ENCODE results near the gene FSTL1. TPM values are rescaled to one million over a fixed set of nuclear protein-coding genes. Genes with fewer than 3 reads are reported as not detected.

Gene FSTL1
- total and polyA plus RNA-seq, 12 donors, result 54.4 to 346 (median 176) TPM

DNA sequence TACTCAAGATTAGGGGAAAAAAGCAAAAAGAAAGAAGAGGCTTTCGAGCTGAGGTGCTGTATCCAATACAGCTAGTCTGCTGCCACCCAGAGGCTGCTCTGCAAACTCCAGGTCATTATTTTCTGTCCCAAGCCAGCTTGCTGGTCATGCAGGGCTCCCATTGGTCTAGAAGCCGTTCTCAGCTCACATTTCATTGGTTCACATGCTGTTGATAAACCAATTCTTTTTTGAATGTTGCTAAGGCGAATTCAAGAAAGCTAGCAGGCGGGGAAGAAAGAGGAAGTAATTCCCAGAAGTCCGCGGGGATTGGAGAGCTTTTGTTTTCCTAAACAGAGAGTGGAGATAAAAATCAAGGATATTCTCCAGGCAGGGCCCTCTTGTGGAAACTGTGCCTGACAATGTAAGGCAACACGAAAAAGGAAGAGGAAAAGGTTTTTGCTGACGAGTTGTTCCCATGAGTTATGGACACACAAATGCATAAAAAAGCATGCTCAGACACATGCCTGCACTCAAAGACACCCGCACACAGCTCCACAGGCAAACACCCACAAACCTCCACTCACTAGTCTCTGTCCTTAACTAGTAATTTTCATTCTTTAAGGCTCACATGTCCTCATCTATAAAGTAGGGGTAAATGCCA is 33.4 kb downstream of the FSTL1 start:
- Histone ChIP-seq H3K36me3 (peaks cover 0 to 25% (median 5%) of the 10 kb centered on the region in 9 donors), H3K4me3 (peak overlapping the region in 6 of 10 donors; percentile 27 to 38 (median 35)), H3K9me3 (no peaks in the 10 kb centered on the region), H3K4me1 (peaks cover 18 to 75% (median 68%) of the 10 kb centered on the region in 9 donors), H3K27ac (peak overlapping the region; percentile 42 to 89 (median 84)), H3K27me3 (no peaks in the 10 kb centered on the region)
- WGBS, 2 donors, result 2 to 3% methylated on average over 9 of the region's 9 CpGs
- intact Hi-C loops (cut with DNase I), result loop anchor here (1.0 to 10.0 kb wide), 19 partner anchors 65 to 525 kb away; partner anchors contain the start of genes LRRC58 (in 3 of the 10), GTF2E1 (in 1 of the 10) and RABL3 (in 1 of the 10)
- DNase-seq (peak; percentile 84 to 96), ATAC-seq (peak; percentile 31 to 87 (median 79))
- TF ChIP-seq CTCF (IDR thresholded peaks at IDR 0.05), result peak; percentile 75 to 95 (median 89)

DNA sequence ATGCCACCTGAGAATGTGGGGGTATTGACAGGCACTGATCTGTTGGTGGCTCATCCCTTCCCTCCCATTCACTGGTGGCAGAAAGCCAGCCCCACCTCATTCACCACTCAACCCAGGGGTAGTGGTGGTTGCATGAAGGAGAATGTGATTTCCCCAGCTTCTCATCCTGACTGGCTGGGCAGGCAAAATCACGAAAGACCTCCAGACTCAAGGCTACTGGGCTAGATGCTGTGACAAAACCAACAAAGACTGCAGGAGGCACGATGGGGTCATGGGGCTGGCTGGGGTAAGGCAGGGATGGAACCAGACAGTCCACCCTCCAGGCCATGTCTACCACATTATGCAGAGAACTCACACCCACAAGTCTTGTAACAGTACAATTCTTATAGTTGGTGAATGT is 33.9 kb downstream of the FSTL1 start:
- H3K27me3 ChIP-seq, result no peaks in the 10 kb centered on the region
- H3K4me1 ChIP-seq, result peaks cover 15 to 70% (median 65%) of the 10 kb centered on the region in 9 donors
- peak overlapping the region in 2 of 10 donors; percentile 21 to 38 for H3K4me3 ChIP-seq
- ATAC-seq (peak in 3 of 8 donors; percentile 0 to 9 (median 0)), DNase-seq (no peak)
- peaks cover 0 to 30% (median 8%) of the 10 kb centered on the region in 9 donors for H3K36me3 ChIP-seq
- no peaks in the 10 kb centered on the region for H3K9me3 ChIP-seq
- no peak for TF ChIP-seq CTCF (IDR thresholded peaks at IDR 0.05)
- H3K27ac ChIP-seq, result peak overlapping the region; percentile 4 to 88 (median 70)
- 11 to 30% methylated on average over 2 of the region's 2 CpGs for whole genome bisulfite sequencing, 2 donors
- intact Hi-C loops (cut with DNase I), result loop anchor here (1.0 to 10.0 kb wide), 19 partner anchors 65 to 525 kb away; partner anchors contain the start of genes LRRC58 (in 3 of the 10), GTF2E1 (in 1 of the 10) and RABL3 (in 1 of the 10)

- DNase-seq (no peak), ATAC-seq (no peak)
- WGBS, 2 donors, result 79 to 82% methylated on average over 6 of the region's 6 CpGs
- peak overlapping the region in 8 of 10 donors; percentile 5 to 88 (median 80) for H3K27ac ChIP-seq
- H3K9me3 ChIP-seq, result no peaks in the 10 kb centered on the region
- no peak overlapping the region for H3K4me3 ChIP-seq
- TF ChIP-seq CTCF (IDR thresholded peaks at IDR 0.05), result no peak
- H3K36me3 ChIP-seq, result peaks cover 0 to 41% (median 18%) of the 10 kb centered on the region in 9 donors
- H3K27me3 ChIP-seq, result no peaks in the 10 kb centered on the region
- H3K4me1 ChIP-seq, result peaks cover 10 to 69% (median 56%) of the 10 kb centered on the region in 9 donors
- intact Hi-C loops (cut with DNase I), result loop anchor here (2.0 to 10.0 kb wide), 17 partner anchors 63 to 523 kb away; partner anchors contain the start of genes LRRC58 (in 3 of the 10), GTF2E1 (in 1 of the 10) and RABL3 (in 1 of the 10)
Measured at GRCh38 chr3:120415756-120416155, 35.0 kb downstream of the FSTL1 start.

GRCh38 chr3:120410541-120410940 is 40.3 kb downstream of the FSTL1 start:
- ATAC-seq, result peak in 2 of 8 donors; percentile 24 to 34
- no peak overlapping the region for H3K27ac ChIP-seq
- H3K9me3 ChIP-seq, result no peaks in the 10 kb centered on the region
- peaks cover 0 to 85% (median 67%) of the 10 kb centered on the region in 9 donors for H3K36me3 ChIP-seq
- 56 to 60% methylated on average over 1 of the region's 1 CpG for WGBS, 2 donors
- no peak overlapping the region for H3K4me3 ChIP-seq
- no peak for DNase-seq
- H3K27me3 ChIP-seq, result no peaks in the 10 kb centered on the region
- peaks cover 0 to 40% (median 24%) of the 10 kb centered on the region in 9 donors for H3K4me1 ChIP-seq
- no peak for TF ChIP-seq CTCF (IDR thresholded peaks at IDR 0.05)
- intact Hi-C loops (cut with DNase I), result loop anchor here in 6 of 10 donors (10.0 kb wide), 5 partner anchors 66 to 516 kb away; partner anchors contain the start of gene LRRC58 (in 1 of the 6)

Measured in heart right ventricle (tissue), 16 donors.